Ammon's horn (tissue), 1 donor: ENCODE results near the gene ZFYVE9.

Experiments used
- DNase-seq: peaks from one replicate; pipeline ENCODE4 v3.0.0-alpha.2; 2016; ENCODE audit warnings: low spot score

The ZFYVE9 gene

DNA sequence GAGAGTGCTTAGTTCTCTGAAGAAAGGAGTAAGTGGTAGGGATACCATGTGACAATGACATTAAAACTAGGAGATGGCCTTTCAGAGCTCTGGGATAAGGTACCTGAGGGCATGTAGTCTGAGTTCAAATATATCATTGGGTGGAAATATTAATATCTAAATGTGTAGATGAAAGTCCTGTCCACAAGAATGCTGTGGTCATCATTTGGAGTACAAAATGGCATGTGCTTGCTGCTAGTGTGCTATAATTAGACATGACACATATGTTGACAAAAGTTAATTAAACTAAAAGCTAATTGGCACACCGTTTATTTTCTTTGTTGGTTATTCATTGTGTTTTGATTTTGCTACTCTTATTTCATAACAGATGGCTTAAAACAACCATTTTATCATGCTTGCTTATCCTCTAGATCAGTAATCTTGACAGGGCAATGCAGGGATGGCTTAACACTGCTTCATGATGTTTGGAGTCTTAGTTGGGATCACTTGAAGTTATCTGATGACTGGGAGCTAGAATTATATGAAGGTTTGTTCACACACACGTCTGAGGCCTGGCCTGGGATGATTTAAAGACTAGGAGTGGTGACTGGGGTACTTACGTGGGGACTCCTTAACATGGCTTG lies 193.1 kb downstream of the ZFYVE9 start:
- DNase-seq = no peak

DNA sequence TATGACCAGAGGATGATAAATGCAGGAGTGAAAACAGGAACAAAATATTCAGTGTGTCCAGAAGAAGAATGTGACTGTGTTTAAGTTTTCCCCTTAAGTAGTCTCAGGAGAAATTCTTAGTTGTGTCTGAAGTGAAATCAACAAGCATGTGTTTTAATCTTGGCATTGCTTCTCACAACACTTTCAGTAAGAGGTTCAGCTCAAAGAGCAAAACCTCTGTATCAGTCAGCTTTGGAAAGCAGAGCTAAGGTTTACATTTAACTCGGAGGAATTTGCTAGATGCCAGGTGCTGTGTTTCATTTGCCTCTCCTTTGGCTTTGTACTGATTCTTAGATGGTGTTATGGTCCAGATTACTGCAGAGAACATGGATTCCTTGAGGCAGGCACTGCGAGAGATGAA lies 195.6 kb downstream of the ZFYVE9 start:
- no peak for DNase-seq

DNA sequence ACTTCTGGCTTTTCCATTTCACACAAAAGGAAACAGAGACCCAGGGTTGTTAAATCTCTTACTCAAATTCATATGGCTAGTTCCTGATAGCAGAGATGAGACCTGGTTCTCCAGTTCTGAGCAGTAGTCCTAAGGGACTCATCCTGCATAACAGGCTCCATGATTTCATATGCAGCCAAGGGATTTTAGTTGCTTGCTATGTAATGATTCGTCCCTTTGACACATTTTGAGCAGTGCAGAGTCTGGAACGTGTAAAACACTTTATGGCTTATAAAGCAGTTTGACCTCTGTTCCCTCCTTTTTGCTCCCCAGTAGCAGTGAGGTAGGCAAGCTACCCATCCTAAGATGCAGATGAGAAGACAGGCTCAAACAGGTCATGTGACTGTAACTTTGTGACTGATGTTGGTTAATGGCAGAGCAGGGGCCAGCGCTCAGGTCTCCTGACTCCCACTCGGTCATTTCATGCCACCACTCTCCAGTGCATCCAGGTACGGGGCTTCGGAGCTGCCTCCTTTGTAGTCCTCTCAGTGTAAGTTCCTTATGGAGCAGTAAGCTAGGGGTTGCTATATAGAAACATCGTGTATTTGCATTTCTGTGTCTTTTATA lies 199.9 kb downstream of the ZFYVE9 start:
- DNase-seq = no peak

DNA sequence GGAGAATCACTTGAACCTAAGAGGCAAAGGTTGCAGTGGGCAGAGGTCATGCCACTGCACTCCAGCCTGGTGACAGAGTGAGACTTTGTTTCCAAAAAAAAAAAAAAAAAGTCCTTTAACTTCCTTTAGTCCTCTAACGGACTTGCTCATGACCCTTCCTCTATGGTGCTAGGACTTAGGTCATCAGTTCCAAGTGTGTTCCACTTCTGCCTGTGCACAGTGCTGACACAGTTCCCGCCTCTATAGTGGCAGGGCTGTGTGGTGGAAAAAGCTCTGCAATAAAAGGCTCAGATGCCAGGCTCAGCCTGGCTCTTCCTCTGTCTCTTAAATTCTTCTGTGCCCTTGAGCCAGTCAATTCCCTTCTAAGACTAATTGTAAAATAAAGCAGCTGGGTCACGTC lies 202.1 kb downstream of the ZFYVE9 start:
- no peak for DNase-seq

DNA sequence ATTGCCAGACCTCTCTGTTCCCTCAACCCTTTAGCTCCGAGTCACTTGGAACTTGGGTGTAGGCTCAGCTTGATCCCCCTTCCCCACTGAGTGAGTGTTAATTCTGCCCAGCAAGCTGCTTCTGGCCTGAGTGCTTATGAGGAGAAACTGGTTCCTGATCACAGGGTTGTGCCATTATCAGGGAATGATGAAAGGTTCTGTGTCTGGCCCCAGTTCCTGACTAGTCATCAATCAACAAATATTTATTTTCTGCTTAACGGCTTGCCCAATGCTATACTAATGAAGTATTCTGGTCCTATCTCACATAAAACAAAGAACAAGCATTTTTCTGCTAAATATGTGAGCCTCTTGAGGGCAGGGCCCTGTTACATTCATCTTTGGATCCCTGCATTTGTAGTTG lies 203.4 kb downstream of the ZFYVE9 start:
- DNase-seq = no peak

DNA sequence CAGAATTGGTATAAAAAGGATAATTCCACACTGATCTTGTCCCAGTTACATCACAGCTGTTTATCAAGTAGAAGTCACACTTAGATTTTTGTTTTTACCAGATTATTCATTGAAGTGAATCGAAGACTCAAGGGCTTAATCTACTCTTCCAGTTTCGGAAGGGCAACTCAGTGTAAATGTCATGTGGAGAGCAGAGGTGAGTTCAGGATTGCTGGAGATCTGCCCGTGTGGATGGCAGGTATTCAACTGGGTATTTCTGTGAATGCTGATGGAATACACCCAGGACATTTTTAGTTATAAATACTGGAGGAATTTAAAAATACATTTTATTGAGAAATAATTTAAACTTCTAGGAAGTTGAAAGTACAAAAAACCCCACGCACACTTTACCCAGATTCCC lies 204.8 kb downstream of the ZFYVE9 start:
- no peak for DNase-seq

DNA sequence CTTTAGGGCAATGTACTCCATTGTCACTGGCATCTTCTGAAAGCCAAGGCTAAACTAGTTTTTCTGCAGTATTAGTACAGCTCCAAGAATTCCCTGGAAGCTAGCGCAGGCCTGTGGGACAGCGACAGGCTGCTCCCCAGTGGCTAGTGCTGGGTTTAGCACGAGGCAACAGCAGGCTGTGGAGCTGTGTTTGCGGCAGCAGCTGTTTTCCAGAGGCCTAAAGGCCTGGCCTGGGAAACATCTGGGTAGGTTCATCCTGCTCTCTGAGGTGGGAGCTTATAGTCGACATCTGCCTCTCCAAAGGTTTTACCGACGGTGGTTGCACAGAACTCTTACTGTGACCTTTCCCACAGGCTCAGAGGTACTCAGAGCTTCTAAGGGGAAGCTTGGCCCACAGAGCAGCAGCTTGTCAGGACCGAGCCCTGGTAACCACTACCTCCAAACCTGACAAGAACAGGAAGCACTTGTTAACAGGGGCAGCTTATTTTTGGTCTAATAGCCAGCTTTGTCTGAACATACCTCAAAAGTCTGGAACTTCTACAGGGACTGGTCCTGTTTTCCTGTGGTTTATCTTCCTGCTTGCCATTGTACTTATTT lies 206.9 kb downstream of the ZFYVE9 start:
- DNase-seq = peak; percentile 66

DNA sequence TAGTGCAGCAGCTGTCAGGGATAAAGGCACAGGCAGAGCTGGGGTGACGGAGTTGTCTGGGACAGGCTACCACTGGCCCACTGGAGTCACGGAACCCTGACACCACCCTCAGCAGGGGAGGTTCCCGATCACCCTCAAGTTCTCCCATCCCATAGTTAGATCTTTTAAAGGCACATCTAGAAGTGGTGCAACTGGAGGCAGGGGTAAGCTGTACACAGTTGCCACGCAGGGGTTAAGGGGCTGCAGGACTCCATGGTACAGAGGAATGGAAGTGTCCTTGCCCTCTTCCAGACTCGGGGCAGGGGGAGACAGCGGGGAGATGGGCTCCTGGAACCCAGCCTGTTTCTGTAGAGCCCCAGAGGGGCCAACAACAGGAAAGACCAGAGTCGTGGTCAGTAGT lies 210.8 kb downstream of the ZFYVE9 start:
- DNase-seq = no peak

DNA sequence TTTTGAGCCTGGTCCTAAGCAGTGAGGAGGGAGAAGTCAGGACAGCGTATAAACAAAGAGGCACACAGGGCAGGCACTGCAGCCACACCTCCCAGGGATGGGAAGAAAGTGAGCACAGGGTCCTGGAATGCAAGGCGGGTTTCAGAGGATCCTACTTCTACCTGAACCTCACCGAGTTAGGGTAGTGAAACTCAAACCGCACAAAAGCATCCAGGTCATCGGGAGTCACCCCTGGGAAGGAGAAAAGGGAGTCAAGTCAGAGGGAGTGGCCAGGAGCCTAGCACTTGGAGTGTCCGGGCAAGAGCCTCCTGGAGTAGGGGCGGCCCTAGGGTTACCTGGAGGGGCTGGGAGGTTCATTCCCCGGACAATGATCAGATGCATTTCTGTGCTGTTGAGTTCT lies 213.5 kb downstream of the ZFYVE9 start:
- DNase-seq = no peak

DNA sequence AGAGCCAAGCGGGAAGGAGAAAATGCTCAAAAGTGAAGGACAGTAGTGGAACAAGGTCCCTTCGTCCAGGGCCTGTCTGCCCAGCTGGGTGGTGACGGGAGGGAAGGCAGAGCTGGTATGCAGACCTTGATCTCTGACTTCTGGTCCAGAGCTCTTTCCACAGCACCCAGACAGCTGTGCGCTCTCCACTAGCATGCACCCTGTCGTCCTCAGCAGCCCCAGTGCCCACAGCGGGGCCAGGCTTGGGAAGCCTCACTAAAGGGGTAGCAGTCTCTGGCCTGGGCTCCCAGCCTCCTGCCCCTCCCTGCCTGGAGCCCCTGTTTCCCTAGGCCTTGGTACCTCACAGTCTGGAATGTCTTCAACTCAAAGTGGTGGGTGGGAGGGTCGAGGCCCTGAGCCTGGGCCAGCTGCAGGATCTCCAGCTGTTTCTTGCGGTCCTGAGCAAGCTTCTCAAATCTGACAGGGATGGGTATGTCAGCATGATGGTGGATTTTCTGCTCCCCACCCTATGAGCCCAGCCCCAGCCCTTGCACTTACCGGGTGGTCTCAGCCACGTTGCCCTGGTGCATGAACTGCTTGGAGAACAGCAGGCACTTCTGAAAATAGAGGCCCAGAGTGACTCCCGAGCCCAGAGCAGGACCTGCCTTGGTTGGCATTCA lies 214.1 kb downstream of the ZFYVE9 start:
- DNase-seq = no peak

DNA sequence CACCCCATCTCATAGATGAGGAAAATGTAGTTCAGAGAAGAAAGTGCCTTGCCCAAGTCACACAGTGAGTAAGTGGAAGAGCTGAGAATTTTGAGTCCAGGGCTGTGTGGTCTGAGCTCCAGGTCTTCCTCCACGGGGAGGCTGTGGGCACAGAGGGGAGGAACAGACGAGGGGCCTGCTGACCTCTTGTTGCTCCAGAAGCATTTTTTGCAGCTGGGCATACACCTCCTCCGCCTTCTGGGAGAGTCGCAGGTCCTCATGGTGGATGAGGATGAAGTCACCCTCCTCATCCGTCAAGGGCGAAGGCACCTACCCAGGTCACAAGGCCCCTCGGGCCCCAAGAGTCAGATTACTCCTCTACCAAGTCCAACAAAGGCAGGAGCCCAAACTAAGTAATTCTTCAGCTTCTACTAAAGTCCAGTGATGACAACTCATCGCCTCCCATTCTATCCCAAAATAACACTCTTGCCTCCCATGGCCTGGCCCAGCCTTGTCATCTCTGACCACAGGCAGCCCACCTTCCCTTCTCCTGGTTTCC lies 215.0 kb downstream of the ZFYVE9 start:
- DNase-seq = no peak

DNA sequence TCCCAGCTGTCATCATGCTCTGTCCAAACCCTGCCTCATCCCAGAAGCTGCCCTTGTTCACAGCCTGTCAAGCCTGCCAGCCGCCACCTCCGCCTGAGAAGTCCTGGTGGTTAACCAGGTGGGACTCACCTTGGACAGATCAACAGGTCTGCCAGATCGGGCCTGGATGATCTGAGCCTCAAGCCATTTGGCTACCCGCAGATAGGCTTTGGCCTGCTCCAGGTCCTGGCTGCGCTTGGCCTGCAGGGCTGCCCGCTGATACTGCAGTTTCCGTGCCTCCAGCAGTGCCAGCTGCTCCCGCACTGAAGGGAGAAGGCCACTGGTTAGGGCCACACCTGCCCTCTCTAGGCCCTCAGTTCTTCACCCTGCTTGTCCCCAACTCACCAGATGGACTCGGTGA lies 215.5 kb downstream of the ZFYVE9 start:
- DNase-seq = no peak

DNA sequence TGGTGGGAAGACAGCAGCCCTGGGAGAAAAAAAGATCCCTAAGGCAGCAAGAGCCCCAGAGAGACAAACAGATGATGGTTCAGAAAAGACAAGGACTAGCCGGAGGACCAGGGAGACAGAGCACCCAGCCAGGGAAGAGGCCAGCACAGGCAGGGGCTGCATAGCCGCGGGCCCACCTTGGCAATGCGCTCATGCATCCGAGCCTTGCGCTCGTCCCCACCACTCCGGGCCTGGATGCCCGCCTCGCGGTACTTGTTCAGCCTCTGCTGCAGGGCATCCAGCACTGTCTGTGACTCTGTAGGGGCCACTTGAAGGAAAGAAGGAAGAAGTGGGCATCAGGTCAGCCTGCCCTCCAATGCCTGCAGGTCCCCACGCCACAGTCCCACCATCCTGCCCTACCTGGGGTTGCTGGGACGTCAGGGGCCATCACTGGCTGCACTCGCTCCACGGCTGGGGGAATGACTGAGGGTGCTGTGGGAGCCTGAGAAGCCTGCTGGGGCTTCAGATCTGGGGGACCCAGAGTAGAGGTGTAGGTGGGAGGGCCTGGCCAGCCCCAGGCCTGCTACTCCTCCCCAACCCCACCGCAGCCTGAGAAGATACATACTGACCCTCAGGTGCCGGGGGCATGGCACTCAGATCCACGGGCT lies 217.1 kb downstream of the ZFYVE9 start:
- no peak for DNase-seq

DNA sequence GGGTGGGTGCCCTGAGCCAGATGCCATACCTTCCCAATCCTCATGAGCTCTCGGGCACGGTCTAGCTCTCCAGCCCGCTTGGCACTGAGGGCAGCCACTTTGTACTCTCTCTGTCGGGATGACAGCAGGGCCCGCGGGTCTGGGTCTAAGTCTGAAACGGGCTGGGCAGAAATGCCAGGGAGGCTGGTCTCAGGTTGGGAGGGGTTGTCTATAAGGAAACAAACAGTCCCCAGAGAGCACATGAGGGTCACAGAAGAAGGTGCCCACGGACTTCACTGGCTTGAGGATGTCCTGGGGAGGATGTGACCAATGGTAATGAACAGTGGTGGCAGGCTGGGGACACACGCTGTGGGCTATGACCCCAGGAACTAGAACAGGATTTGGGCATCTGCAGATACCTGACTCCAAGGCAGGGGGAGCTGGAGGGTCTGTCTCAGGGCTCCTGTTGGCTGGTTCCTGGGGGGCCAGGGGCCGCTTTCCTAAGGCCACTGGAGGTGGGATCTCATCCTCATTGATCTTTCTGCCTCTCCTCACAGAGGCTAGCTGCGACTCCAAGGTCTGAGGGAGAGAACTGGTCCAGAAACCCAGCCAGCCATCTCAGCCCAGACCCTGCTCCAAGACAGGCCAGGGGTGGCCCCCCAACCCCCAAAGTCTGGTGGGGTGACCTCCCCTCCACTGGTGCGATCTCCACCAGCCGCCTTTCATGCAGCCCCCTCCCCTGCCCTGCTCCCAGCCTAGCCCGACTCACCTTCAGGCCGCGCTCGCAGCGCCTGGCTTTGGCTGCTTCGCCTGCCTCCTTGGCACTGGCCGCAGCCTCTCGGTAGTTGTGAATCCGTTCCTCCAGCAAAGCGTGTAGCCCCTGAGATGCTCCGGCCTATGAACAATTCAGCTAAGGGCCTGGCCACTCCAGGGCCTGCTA lies 218.0 kb downstream of the ZFYVE9 start:
- no peak for DNase-seq

DNA sequence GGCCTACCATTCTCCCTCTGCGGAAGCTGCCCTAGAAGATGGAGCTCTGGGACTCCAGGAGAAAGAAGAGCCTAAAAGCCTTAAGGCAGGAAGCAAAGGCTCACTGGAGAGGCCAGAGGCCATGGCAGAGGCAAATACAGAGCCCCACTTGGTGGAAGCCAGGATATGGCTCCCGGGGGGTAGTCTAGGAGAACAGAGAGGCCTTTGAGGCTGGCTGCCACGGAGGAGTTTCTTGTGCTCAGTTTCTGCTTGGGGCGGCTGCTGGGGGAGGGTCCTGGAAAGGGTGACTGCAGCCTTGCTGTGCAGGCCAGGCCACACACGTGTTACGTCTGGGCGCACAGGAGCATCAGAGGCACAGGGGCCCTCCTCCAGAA lies 218.7 kb downstream of the ZFYVE9 start:
- DNase-seq = no peak

DNA sequence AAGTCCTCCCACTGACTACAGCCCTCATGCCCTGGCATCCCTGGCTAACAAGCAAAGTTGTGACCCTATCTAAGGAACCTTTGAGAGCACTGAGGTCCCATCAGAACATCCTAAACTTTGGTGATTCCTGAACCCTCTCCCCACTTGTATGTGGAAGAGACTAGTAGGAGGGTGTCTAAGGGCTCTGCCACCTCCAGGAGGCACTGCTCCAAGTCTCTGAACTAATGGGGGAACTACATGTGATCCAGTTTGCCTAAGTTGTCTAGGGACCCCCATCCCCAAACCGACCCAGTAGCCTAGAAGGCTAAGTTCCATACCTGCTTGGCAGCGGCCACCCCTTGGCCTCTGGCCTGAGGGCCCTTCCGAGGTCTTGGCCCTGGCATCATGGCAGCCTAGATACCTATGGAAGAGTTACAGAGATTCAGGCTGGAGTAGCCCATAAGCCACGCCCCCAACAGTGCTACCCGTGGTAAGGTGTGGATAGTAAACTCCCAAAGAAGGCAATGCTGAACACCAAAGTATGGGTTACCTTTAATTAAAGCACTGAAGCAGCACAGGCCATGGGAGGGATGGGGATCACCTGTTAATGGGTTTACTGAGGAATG lies 222.4 kb downstream of the ZFYVE9 start:
- DNase-seq = no peak

DNA sequence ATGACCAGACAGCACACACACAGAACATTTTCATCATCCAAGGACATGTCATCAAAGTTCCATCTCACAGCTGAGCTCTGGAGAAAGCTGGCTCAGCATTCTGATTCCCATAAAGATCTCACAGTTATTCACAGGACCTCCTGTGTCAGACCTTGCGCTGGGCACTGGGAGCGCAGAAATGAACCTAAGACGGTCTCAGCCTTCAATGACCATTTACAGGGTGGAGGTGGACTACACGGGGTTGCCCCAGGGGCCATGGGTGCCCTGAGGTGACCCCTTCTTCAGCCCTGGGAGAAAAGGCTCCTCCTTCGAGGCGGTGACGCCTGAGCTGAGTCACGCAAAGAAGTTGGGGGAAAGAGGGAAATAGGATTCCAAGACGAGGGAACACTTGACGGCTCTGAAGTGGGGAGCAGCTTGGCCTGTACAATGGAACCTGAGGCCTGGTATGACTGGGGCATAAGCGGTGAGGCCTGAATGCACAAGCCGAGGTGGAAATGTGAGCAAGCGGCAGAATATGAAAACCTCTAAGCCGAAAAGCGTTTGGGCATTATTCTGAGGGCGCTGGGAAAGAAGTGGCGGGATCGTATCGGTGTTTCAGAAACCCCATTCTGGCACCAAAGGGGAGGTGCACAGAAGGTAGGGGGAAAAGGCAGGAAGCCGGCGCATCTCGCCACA lies 223.3 kb downstream of the ZFYVE9 start:
- DNase-seq = peak; percentile 41

DNA sequence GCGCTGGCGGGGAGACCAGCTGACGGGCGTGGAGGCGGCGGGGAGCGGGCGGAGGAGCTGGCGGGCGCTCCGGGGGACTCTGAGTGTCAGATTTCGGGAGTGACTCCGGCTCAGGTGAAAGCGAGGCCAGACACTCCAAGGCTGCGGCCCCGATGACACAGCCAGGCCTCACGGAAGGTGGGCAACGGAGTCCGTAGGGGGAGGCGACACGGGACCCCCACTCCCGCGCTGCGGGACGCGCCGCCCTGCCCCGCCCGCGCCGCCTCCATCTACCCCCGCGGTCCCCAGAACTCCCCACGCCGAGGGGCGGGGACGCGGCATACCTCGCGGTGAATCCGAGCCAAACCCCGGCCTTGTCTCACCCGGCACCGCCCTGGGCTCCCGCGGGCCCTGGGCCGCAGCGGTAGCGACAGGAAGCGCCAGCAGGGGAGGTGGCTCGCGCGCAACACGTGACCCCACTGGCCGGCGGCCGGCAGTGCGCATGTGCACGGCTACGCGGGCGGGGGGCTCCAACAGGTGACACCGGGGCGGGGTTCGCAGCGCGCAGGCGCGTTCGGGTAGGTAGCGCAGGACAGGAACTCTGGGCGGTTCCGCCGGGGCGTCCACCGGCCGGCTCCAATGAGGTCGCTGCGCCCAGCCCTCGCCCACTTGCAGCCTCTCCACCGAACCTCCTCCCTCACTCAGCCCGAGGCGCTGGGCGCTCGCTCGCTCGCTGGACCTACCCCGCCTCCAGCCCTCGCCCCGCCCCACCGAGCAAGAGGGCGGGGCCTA lies 224.0 kb downstream of the ZFYVE9 start, which contains the start of gene CC2D1B:
CC2D1B (minus strand) TSS at position 460 of the 771 bp plus-strand sequence. CDS start 1,585 bp downstream, outside the sequence.
- DNase-seq = peak; percentile 93

DNA sequence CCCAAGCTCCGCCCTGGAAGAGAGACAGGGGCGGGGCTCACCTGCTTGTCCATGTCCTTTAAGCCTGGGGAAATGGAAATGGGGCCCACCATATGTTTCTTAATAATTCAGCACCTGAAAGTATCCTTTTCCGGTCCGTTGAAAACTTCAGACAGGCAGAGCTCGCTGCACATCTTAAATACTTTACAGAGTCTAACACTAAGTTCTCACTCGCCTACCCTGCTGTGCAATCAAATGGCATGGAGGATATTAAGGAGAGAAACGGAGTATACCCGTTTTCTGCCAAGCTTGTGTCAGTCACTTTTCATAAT lies 224.6 kb downstream of the ZFYVE9 start:
- no peak for DNase-seq

DNA sequence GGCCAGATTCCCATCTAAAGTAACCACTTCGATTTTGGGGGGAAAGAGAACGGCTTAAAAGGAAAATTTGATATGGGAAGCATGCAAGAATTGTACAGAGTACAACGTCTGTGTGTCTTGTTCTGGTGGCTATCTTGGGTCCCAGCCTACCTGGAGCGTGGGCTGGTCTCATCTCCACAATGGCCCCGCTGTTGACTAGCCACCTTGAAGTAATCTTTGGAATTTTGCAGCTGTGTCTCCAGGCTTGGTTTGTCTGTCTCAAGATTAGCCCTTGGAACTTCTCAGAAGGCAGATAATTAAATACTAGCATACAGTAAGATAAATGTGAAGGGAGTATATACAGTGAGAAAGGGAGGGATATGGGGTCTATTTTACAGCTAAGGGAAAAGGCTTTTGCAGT lies 225.4 kb downstream of the ZFYVE9 start:
- DNase-seq = no peak
